ENCODE results near the gene MED16.
A peak's percentile ranks its signal among the peaks of the same experiment; 100 is the strongest.

Gene MED16

DNA sequence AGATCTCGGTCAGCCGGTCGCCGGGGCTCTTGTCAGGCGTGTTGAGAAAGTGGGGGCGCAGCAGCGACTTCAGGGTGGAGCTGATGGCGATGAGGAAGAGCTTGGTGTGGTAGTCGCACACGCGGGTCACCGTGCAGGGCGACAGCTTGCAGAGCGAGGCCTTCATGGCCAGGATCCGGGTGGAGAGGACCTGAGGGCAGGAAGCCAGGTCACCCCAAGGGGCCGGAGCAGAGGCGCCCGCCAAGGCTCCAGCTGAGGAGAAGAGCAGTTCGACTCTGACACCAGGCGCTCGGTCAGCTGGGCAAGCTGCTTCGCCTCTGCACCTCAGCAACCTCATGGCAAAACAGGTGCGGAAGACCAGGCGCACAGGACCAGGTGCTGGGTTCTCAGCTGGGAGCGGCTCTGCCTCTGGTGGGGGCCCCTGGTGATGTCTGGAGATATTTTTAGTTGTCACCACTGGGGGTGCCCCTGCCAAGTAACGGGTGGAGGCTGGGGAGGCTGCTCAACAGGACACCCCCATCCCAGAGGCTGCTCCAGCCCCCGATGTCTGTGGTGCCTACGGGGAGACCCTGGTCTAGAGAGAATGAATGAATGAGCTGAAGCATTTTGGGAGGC is 17.6 kb downstream of the MED16 start:
- no peak for DNase-seq

DNA sequence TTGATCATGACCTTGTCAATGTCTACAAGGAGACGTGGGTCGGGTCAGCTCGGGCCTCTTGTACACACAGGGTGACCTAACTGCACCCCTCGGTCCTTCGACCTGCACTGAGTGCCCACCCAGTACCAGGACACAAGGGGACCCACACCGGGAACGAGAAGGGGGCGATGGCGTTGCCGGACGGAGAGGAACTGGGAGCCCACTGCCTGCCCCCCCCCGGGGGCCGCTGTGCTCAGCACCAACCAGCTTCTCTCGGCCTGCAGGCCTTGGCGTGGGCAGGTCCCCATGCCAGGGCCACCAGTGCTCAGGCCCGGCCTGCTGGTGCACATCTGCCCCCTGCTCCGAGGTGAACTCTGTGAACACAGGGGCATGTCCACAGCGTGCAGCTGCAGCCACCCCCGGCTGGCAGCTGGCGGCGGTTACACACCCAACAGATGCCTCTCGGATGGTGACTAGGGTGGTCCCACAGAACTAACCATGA is 19.4 kb downstream of the MED16 start:
- DNase-seq = no peak

DNA sequence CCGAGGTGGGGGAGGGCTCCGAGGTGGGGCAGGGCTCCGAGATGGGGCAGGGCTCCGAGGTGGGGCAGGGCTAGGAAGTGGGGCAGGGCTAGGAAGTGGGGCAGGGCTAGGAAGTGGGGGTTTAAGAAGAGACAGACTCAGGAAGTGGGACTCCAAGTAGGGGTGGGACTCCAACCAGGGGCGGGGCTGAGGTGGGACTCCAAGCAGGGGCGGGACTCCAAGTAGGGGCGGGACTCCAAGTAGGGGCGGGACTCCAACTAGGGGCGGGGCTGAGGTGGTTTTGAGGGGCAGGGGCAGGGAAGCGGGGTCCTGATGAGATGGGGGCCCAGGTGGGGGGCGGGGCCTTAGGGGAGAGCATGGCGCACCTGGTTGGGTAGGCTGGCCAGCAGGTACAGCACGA is 19.9 kb downstream of the MED16 start:
- DNase-seq = no peak

DNA sequence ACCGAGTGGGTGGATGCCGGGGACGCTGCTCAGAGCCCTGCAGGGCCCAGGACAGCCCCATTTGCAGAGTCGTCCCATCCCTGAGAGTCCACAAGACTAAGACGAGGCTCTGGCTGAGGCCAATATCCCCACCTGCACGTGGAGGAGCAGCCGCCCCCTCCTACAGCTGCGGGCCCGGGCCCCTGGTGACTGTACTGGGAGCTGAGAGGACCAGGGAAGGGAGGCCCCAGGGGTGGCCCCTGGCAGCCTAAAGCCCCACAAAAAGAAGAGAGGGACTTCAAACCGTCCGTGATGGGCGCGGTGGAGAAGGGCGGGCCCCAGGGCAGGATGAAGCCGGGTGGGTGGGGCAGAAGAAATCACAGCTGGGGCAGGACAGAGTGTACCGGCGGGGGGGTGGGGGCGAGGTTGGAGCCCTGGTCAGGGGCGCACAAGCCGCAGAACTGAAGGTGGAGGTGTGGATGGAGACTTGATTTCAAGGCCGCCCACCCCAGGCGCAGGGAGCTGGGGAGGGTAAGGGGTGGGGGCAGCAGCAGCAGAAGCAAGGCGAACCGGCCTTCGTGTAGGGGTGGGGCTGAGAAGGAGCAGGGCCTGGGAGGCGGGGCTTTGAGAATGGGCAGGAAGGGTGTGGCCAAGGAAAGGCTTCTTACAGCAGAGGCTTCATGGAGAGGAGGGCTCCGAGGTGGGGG is 20.6 kb downstream of the MED16 start:
- DNase-seq = no peak

DNA sequence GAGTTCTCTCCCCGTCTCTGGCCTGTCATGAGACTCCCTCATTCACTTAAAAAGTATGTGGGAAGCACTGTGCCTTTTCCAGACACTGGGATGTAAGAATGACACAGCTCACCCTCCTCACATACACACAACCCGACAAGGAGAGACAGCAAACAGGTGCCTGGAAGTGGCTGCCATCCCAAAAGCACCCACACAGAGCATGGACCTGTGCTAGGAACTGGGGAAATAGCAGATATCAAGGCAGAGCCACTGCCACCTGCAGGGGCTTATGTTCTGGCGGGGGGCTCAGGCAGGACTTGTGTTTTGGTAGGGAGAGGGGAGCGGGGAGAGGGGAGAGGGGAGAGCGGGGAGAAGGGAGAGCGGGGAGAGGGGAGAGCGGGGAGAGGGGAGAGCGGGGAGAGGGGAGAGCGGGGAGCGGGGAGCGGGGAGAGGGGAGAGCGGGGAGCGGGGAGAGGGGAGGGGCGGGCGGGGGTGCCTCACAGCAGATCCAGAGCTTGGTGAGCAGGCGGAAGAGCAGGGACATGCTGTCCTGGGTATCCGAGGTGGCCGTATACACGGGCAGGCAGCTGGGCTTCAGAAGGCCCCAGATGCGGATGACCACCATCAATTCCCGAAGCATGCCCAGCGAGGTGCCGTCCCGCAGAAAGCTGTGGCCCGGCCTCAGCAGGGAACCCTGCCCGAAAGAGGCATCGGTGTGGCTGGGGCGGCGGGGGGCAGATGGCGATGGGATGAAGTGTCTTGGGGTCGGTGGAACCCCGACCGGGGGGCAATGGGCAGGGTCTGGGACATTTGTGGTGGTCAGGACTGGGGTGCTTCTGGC is 21.3 kb downstream of the MED16 start:
- DNase-seq = peak in 1 of 51 donors; percentile 19

DNA sequence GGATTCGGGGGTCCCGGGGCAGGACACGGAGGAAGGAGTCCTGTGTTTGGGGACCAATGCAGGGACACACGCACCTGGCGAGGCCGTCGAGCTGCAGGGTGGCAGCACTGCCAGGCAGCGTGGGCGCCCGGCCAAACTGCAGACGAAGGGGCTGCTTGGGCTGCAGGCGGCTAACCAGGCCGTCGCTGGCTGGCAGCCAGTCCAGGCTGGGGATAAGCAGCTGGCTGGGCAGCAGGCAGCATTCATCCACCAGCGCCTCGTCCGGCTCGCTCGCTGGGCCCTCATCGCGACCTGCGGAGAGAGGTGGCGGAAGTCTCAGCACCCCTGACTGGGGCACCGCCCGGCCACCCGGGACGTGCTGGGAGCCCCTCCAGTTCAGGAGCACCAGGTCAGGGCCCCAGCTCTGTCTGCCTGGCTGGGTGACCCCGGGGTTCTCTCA is 22.0 kb downstream of the MED16 start:
- DNase-seq = peak in 27 of 51 donors; percentile 6 to 73 (median 36)

DNA sequence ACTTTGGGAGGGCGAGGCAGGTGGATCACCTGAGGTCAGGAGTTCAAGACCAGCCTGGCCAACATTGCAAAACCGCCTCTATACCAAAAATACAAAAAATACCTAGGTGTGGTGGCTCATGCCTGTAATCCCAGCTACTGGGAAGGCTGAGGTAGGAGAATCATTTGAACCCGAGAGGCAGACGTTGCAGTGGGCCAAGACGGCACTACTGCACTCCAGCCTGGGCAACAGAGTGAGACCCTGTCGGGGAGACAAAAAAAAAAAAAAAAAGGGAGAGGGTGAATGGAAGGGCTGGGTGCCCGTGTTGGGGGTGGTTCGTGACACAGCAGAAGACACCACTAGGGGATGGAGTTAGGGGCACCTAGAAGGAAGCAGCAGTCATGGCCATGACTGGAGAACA is 22.7 kb downstream of the MED16 start:
- DNase-seq = no peak

DNA sequence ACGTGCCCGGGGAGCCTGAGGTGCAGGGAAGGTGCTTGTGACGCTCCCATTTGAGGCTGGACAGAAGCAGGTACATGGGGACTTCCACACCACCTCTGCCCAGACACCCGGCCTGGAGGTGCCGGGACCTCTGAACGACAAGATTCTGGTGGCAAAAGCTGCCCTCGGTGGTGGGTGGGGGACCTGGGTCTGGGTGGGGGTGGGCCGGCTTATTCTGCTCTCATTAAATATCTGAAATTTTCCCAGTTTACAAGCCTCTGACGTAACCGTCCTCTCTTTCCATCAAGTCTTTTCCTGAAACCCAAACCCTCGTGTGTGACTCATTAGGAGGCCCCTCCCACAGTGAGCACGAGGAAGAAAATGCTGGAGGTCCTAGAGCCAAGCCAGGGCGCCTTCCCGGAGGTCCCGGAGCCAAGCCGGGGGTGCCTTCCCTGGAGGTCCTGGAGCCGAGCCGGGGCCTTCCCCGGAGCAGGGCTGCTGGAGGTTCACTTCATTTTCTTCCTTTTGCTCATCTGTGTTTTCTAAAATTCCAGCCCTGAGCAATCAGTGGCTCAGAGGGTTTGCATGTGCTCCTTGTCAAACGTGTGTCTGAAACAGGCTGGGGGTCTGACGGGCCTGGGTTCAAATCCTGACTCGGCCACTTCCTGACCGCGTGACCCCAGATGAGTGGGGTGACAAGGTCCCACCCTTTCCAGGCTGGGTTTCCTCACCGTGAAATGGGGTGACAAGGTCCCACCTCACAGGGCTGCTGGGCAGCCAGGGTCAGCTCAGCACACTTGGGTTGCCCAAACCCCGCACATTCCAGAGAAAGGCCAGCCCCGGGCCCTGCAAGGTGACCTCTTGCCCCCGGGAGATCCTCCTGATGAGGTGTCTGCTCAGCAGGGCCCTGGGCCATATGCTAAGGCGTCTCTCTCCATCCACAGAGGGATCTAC is 23.5 kb downstream of the MED16 start:
- DNase-seq = peak in 1 of 51 donors; percentile 20

DNA sequence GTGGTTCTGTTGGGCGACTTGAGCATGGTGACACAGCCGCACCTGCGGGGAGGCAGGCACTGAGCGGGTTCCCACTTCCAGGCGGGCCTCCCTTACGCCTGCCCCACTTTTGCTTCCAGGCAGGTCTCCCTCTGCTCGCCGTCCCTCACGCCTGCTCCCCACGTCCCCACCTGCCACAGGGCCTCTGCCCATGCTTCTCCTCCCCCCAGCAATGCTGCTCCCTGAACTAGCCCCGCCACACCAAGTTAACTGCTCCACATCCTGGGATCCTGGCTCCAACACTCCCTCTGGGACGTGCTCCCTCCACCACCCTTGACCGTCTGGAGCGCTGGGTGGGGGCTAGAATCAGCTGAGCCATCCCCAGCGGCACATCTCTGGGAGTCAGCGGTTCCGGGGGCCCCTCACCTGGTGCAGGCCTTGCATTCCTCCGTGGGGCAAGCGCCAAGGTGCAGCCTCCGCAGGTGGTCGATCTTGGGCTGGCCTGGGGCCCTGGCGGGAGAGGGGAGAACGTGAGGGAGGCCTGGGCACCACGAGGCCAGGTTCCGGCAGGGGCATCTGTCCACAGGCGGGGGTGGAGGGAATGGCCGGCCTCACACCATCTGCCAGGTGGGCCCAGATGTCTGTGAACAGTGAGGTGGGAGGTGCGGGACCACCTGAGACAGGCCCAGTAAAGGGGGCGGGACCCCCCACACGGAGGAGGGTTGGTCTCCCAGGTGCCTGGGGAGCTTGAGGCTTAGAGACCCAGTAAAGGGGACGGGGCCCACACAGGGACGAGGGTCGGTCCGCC is 24.3 kb downstream of the MED16 start:
- DNase-seq = no peak

DNA sequence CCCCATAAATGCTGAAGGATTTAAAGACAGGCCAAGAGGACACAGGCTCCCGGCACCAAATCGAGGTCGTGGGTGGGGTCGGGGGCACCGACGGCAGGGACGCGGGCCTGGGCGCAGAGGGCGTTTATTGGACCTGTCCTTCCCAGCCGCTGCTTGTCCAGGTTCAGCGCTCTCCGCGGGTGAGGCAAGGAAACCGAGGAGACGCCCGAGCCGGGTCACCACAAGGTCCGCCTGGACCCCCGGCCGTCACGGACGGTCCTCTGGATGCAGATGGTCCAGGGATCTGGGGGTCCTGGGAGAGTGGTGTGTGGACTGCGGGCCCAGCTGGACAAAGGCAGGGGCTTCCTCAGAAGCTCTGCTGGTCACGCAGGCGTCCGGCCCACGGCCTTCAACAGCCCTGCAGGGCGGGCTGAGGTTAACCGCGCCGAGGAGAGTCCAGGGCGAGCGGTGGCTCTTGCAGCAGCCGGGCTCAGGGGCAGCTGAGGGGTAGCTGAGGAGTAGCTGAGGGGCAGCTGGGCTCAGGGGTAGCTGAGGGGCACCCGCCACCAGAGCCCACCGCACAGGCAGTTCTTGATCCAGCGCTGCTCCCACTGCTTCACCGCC is 25.0 kb downstream of the MED16 start:
- no peak for DNase-seq

DNA sequence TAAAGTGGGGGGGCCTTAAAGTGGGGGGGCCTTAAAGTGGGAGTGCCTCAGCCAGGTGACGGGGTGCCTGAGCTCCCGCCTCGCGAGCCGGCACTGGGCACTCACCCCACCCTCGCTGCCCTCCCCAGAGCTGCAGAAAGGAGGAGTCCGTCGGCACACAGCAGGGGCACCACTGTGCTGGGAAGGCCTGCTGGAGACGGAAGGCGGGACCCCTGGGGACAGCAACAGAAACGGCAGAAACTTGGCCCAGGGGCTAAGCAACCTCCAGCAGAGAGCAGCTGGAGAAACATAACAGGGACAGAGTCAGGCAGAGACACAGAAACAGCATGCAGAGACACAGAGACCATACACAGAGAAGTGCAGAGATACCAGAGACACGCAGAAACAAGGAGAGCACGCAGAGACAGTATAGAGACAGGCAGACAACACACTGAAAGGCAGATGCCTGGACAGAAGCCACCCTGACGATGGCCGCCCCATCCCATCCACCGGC is 25.6 kb downstream of the MED16 start:
- no peak for DNase-seq

DNA sequence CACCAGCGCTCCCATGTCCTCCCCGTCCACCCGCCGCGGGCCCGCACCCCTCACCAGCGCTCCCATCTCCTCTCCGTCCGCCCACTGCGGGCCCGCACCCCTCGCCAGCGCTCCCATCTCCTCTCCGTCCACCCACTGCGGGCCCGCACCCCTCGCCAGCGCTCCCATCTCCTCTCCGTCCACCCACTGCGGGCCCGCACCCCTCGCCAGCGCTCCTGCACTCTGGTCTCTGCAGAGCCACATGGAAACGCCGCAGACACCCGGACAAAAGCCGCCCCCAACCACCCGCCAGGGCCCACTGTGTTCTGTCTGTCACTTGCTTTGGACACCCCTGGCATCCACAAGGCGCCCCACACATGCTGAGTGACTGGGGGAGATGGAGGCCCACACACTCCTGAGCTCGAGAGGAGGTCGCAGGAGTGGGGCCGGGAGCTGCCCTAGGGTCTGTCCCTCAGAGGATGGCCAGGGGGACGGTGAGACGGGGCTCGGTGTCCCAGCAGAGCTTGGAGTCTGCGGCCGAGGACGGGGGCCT is 26.2 kb downstream of the MED16 start:
- DNase-seq = no peak

DNA sequence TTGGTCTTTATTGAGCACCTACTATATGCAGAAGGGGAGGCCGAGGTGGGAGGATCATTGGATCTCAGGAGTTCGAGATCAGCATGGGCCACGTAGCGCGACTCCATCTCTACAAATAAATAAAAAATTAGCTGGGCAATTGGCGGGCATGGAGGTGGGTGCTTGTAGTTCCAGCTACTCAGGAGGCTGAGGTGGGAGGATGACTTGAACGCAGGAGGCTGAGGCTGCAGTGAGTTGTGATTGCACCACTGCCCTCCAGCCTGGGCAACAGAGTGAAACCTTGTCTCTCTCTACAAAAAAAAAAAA is 29.7 kb downstream of the MED16 start:
- no peak for DNase-seq

DNA sequence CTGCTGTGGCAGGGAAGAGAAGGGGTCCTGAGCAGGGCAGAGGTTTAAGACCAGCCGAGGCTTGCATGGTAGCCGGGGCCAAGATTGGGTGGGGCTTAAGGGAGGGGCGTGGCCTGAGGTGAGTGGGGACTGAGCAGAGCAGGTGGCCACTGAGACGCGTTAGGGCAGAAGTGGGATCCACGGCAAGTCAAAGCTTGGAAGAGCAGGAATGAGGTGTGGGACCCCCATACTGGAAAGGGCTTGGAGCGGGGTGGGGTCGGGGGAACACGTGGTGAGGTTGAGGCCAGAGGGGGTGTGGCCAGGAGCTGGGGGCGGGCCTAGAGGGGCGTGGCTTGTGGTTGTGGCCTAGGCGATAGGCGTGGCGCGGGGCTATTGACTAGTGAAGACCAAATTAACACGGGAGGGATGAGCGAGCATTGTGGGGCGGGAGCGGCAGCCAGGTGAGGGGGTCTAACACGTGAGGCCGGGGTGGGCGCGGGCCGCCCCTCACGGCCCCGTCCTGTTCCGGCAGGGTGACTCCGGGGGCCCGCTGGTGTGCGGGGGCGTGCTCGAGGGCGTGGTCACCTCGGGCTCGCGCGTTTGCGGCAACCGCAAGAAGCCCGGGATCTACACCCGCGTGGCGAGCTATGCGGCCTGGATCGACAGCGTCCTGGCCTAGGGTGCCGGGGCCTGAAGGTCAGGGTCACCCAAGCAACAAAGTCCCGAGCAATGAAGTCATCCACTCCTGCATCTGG is 30.2 kb downstream of the MED16 start:
- peak in 4 of 51 donors; percentile 11 to 23 (median 18) for DNase-seq

DNA sequence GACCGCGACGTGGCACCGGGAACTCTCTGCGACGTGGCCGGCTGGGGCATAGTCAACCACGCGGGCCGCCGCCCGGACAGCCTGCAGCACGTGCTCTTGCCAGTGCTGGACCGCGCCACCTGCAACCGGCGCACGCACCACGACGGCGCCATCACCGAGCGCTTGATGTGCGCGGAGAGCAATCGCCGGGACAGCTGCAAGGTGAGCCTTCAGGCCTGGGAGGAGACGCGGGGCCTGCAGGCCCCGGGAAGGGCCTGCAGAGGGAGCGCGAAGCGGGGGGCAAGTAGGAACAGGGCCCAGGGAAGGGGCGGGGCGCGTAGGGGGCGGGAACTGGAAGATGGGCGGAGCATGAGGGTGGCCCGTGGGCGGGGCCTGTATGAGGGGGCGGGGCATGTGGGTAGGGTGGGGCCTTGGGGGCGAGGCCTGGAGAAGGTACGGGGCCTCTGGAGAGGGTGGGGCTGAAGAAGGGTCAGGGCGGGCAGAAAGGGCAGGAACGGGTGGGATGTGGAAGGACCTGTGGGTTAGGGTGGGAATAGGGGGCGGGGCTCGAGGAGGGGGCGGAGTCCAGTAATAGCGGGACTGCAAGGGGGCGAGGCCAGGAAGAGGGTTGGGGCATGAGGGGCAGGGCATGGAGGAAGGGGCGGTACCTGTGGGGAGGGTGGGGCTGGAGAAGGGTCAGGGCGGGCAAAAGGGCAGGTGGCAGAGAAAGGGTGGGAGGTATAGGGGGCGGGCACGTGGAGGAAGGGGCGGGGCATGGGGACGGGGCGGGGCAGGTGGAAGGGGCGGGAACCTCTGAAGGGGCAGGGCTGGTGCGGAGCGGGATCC is 31.0 kb downstream of the MED16 start:
- DNase-seq = peak in 2 of 51 donors; percentile 24 to 42

DNA sequence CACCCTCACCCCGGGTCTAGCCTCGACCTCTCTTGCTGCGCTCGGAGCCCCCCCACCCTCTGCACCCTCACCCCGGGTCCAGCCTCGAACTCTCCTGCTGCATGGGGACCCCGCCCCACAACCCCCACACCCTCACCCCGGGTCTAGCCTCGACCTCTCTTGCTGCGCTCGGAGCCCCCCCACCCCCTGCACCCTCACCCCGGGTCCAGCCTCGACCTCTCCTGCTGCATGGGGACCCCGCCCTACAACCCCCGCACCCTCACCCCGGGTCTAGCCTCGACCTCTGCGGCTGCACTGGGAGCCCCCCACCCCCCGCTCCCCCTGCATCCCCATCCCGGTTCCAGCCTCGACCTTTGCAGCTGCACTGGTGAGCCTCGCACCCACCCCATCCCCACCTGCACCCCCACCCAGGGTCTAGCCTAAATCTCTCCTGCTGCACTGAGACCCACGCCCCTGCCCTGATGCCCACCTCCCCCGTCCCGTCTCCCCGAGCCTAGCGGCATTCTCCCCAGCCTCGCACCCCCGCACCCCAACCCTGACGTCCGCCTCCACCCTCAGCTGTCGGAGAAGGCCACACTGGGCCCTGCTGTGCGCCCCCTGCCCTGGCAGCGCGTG is 31.7 kb downstream of the MED16 start:
- DNase-seq = no peak
